GM12872 (cell line): Measurements from ENCODE around the gene MYOF.

Experiments
- TF ChIP-seq, protein P1 (sequence below): IDR thresholded peaks from 3 replicates; pipeline ENCODE4 v1.5.1; 2011; ENCODE audit warnings: low read depth, mild to moderate bottlenecking, low read length, moderate library complexity; ENCODE audit not compliant: insufficient read depth

MYOF gene

GRCh38 chr10:93468461-93469213 lies 13.5 kb downstream of the MYOF start:
- TF ChIP-seq, protein P1, sequence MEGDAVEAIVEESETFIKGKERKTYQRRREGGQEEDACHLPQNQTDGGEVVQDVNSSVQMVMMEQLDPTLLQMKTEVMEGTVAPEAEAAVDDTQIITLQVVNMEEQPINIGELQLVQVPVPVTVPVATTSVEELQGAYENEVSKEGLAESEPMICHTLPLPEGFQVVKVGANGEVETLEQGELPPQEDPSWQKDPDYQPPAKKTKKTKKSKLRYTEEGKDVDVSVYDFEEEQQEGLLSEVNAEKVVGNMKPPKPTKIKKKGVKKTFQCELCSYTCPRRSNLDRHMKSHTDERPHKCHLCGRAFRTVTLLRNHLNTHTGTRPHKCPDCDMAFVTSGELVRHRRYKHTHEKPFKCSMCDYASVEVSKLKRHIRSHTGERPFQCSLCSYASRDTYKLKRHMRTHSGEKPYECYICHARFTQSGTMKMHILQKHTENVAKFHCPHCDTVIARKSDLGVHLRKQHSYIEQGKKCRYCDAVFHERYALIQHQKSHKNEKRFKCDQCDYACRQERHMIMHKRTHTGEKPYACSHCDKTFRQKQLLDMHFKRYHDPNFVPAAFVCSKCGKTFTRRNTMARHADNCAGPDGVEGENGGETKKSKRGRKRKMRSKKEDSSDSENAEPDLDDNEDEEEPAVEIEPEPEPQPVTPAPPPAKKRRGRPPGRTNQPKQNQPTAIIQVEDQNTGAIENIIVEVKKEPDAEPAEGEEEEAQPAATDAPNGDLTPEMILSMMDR: no peak

GRCh38 chr10:93465806-93466675 lies 16.1 kb downstream of the MYOF start:
- TF ChIP-seq, protein P1: no peak

GRCh38 chr10:93464776-93465388 lies 17.3 kb downstream of the MYOF start:
- TF ChIP-seq, protein P1: no peak

- TF ChIP-seq, protein P1: no peak
Measured at GRCh38 chr10:93463723-93464476, 18.2 kb downstream of the MYOF start.

DNA sequence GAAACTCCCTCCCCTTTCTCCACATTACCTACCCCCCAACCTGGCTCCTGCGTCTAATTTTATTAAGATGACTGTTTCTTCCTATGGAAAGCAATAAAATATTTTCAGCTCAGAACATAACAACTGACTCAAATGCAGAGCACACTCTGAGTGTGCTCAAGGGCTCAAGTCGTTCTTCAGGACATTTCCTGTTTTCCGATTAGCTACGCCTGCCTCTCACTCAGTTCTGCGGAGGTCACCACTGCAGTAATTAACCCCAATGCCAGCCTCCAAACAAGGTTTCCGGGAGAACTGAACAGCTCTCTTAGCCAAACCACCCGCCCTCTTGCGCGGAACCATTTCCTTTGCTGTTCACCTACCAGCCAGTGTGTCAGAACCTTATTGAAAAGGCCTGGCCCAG lies 19.3 kb downstream of the MYOF start:
- TF ChIP-seq, protein P1: no peak

DNA sequence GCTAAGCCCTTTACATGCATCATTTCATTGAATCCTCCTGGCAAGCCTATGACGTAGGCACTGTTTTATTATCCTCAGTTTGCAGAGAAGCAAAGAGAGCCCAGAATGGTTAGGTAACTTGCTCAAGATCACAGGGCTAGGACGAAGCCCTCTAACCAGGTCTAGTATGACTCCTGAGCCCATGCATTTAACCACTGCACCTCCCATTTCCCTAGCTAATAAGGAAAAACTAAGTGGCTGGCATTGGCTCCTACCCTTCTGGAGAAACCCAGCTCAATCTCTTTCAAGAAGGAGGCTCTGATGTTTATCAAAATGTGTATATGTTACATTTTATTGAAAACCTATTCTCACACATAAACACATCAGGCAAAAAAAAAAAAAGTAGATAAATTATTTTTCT lies 19.8 kb downstream of the MYOF start:
- TF ChIP-seq, protein P1: no peak

DNA sequence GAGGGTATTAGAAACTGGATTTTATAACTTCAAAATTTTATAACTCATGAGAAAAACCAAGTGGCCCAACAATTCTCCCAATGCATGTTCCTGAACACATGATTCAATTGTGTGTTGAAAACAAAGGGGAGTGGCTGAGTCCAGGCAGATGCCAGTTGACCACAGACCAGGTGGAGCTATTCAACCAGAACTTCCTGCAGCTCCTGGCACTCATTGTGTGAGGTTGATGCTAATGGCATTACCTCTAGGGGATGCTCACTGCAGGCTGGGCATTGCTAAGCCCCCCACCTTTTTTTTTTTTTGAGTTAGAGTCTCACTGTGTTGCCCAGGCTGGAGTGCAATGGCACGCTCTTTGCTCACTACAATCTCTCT lies 20.3 kb downstream of the MYOF start:
- TF ChIP-seq, protein P1: no peak
